Activated CD4-positive, alpha-beta memory T cell treated with anti-CD3 and anti-CD28 coated beads for 36 hours (primary cell): ENCODE data around the gene CMTM5. TPM values are rescaled to one million over a fixed set of nuclear protein-coding genes. Genes with fewer than 3 reads are reported as not detected.

Experiments
- CTCF ChIA-PET: fragments of 350-600 bp; sonication (Branson Sonifier 250); formaldehyde crosslinking; loops from one replicate; lab custom pipeline; 2021; ENCODE audit warnings: antibody characterized with exemption, inconsistent platforms; lab: Charles Lee
- POLR2A ChIA-PET: fragments of 350-600 bp; sonication (Branson Sonifier 250); formaldehyde crosslinking; loops from one replicate; lab custom pipeline; 2021; ENCODE audit warnings: antibody characterized with exemption; lab: Charles Lee
- DNase-seq: peaks from one replicate; pipeline ENCODE4 v3.0.0-alpha.2; 2020
- H3K27ac Mint-ChIP-seq: one replicate; pipeline ENCODE4 v1.8.0; 2021; ENCODE audit warnings: mixed read lengths
- H3K27me3 Mint-ChIP-seq: one replicate; pipeline ENCODE4 v1.8.0; 2021; ENCODE audit warnings: mixed read lengths
- H3K36me3 Mint-ChIP-seq: one replicate; pipeline ENCODE4 v1.8.0; 2021; ENCODE audit warnings: mixed read lengths
- H3K4me1 Mint-ChIP-seq: one replicate; pipeline ENCODE4 v1.8.0; 2021; ENCODE audit warnings: low read depth, mixed read lengths
- H3K4me3 Mint-ChIP-seq: one replicate; pipeline ENCODE4 v1.8.0; 2021; ENCODE audit warnings: mild to moderate bottlenecking, mixed read lengths
- H3K9me3 Mint-ChIP-seq: one replicate; pipeline ENCODE4 v1.8.0; 2021; ENCODE audit warnings: mixed read lengths
- intact Hi-C: fragments of 100-400 bp; cut with micrococcal nuclease; formaldehyde crosslinking; loops from one replicate; pipeline ENCODE4 v1.15.1; 2023
- microRNA-seq: library from miRNA; unstranded; fragments of <30 nt; microRNA quantifications from one replicate; pipeline ENCODE4 v1.2.0, GENCODE V29; 2022; ENCODE audit warnings: borderline number of aligned reads, borderline microRNAs expressed, borderline replicate concordance
- total RNA-seq, 2 experiments: library from RNA; stranded (reverse); gene quantifications; one replicate each; pipeline ENCODE4 v1.2.3, GENCODE V29; 2021

Gene CMTM5
- total RNA-seq, 2 experiments from 2014 or later, result not detected

- Mint-ChIP-seq H3K27me3 (no peaks in the 10 kb centered on the region), H3K9me3 (no peaks in the 10 kb centered on the region), H3K27ac (no peak overlapping the region), H3K4me3 (no peak overlapping the region), H3K4me1 (no peaks in the 10 kb centered on the region), H3K36me3 (no peaks in the 10 kb centered on the region)
- intact Hi-C loops, result no loop called here
- CTCF ChIA-PET, result interaction anchor here (0.6 kb wide), 1 partner anchor 44 kb away, joined by 3 read pairs; no protein-coding TSS in a partner anchor
- DNase-seq, result no peak
- POLR2A ChIA-PET, result no interaction called here
Observed at GRCh38 chr14:23428686-23429495, 52.0 kb downstream of the CMTM5 start.

Small RNA genes lying within 50 kb of the gene (microRNA-seq; reads per million reads assigned to microRNA genes)
- gene MIR208A, result not detected
- not detected for gene MIR208B

Other genes with a start within 250 kb of the CMTM5 start
- 1 to 10 TPM in 1 of 2 experiments, under 1 TPM in 1; 0.83 to 1.7 TPM for gene SLC7A8, start 193.4 kb upstream of the CMTM5 start, total RNA-seq
- not detected for gene RNF212B, start 139.1 kb upstream of the CMTM5 start, total RNA-seq
- 10 to 100 TPM; 12.3 to 13.0 TPM for gene HOMEZ, start 90.9 kb upstream of the CMTM5 start, total RNA-seq
- 10 to 100 TPM; 12.6 to 15.8 TPM for gene PPP1R3E, start 74.2 kb upstream of the CMTM5 start, total RNA-seq
- under 1 TPM; 0.55 to 0.85 TPM for gene BCL2L2, start 70.2 kb upstream of the CMTM5 start, total RNA-seq
- gene PABPN1, start 55.6 kb upstream of the CMTM5 start, total RNA-seq, result 100 to 1,000 TPM; 198 to 209 TPM
- gene SLC22A17, start 24.2 kb upstream of the CMTM5 start, total RNA-seq, result 1 to 10 TPM; 4.4 to 4.8 TPM
- gene EFS, start 11.9 kb upstream of the CMTM5 start, total RNA-seq, result not detected
- not detected for gene IL25, start 4.2 kb upstream of the CMTM5 start, total RNA-seq
- under 1 TPM in 1 of 2 experiments, not detected in 1; 0.05 TPM for gene MYH6, start 31.2 kb downstream of the CMTM5 start, total RNA-seq
- under 1 TPM in 1 of 2 experiments, not detected in 1; 0.02 TPM for gene MYH7, start 58.6 kb downstream of the CMTM5 start, total RNA-seq
- 10 to 100 TPM; 42.1 to 44.1 TPM for gene NGDN, start 92.7 kb downstream of the CMTM5 start, total RNA-seq
- gene ZFHX2, start 174.7 kb downstream of the CMTM5 start, total RNA-seq, result 1 to 10 TPM; 1.2 to 1.4 TPM
- 1 to 10 TPM; 7.7 to 8.2 TPM for gene THTPA, start 179.2 kb downstream of the CMTM5 start, total RNA-seq
- gene AP1G2, start 190.7 kb downstream of the CMTM5 start, total RNA-seq, result 100 to 1,000 TPM; 182 to 190 TPM
- gene JPH4, start 201.7 kb downstream of the CMTM5 start, total RNA-seq, result under 1 TPM in 1 of 2 experiments, not detected in 1; 0.12 TPM